GM18498 (cell line): ENCODE measurements around the gene CCDC107.
A peak's percentile ranks its signal among the peaks of the same experiment; 100 is the strongest.
"Not testable (repeated sequence)": the region's sequence is repeated elsewhere in the genome, so short reads cannot be mapped to it uniquely, and the experiment has no call there.

Experiments used
- ATAC-seq: cut with Tn5 transposase; IDR thresholded peaks from one replicate; pipeline ENCODE4 v1.9.1; 2021; ENCODE audit warnings: mild to moderate bottlenecking, moderate library complexity; ENCODE audit not compliant: unreplicated experiment

Gene CCDC107, protein sequence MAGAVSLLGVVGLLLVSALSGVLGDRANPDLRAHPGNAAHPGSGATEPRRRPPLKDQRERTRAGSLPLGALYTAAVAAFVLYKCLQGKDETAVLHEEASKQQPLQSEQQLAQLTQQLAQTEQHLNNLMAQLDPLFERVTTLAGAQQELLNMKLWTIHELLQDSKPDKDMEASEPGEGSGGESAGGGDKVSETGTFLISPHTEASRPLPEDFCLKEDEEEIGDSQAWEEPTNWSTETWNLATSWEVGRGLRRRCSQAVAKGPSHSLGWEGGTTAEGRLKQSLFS

DNA sequence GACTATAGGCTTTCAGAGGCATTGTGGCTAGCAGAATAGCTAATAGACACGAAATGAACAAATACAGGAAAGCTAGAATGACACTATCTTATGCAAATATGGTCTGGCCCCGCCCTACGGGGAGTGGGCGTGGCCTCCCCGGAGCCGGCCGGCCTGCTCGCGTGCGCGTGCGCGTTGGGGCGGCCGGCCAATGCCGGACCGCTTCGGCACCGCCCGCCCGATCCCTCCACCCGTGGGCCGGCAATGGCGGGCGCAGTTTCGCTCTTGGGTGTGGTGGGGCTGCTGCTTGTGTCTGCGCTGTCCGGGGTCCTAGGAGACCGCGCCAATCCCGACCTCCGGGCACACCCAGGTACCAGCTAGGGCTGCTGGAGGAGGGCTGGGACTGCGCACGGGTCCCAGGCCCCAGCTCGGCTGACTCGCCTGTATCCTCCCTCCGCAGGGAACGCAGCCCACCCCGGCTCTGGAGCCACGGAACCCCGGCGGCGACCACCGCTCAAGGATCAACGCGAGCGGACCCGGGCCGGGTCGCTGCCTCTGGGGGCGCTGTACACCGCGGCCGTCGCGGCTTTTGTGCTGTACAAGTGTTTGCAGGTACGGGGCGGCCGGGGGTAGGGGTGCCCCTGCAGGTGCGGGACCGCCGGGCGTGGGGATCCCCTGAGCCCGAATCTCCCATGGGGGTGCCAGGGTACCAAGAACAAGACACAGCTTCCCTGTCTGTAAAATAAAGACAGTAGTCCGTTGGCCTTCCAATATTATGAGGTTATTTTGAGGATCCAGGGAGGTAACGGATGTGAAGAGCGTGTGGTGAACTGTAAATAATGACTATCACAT is at the start of gene CCDC107:
CCDC107 (plus strand) TSS at position 156 of the 831 bp plus-strand sequence; CDS start at position 244, 88 bp downstream.
- peak; percentile 71 for ATAC-seq

DNA sequence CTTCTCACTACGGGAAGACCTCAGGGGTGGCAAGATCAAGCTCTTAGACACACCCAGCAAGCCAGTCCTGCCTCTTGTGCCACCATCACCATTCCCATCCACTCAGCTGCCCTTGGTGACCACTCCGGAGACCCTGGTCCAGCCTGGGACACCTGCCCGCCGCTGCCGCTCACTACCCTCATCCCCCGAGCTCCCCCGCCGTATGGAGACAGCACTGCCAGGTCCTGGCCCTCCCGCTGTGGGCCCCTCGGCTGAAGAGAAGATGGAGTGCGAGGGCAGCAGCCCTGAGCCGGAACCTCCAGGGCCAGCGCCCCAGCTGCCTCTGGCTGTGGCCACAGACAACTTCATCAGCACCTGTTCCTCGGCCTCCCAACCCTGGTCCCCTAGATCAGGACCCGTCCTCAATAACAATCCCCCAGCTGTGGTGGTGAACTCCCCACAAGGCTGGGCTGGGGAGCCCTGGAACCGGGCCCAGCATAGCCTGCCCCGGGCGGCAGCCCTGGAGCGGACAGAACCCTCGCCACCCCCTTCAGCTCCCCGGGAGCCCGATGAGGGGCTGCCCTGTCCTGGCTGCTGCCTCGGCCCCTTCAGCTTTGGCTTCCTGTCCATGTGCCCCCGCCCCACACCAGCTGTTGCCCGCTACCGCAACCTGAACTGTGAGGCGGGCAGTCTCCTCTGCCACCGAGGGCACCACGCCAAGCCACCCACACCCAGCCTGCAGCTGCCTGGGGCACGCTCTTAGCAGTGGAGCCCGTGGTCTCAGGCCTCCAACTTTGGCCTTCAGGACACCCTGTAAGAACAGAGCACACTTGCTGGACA is 48.9 kb upstream of the CCDC107 start:
- no peak for ATAC-seq

DNA sequence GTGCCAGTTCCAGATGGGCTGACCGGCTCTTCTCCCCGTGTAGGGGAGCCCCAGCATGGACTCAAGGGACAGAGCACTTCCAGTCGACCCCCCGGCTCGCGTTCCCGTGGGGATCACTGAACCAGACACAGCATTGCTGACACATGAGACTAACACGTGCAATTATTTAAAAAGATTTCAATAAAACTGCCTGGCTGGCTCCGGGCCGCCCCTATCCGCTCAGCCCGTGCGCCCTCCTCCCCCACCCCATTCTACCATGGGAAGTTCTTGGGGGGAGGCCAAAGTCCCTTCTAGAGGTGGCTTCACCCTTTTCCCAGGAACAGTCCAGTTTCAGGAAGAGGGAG is 48.3 kb upstream of the CCDC107 start:
- ATAC-seq, result no peak

DNA sequence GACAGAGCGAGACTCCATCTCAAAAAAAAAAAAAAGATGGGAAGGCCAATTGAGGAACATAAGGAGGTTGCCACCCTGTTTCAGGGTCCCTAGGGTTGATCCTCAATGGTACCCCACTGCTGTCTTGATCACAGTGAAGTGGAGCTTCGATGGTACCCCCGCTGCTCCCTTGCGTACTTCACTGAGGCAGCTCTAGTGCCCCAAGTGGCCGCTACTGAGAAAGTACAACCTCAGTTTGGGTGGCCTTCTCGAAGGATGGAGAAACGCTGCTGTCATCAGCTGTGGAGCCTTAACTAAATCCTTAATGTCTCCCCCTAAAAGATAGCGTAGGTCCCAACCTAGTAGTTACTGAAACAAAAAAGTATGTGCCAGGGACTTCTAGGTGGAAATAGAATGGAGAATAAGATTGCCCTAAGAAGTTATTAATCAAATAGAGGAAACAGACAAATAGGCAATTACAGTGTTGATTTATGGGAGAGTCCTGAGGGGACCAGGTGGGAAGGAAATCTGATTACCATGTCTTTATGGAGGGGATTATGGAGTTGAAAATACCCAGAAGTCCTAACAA is 46.8 kb upstream of the CCDC107 start:
- peak; percentile 57 for ATAC-seq

DNA sequence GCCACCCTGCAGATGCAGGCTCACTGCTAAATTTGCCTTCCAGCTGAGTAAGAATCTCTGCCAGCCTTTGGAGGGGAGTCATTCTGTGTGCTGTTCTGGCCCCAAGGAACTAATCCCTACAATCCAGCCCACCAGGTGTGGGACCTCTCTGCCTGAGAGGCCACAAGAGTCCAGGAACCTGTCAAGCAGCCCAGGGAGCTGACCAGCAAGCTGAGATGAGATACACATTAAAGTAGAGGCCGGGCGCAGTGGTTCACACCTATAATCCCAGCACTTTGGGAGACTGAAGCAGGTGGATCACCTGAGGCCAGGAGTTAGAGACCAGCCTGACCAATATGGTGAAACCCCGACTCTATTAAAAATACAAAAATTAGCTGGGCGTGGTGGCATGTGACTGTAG is 46.0 kb upstream of the CCDC107 start:
- ATAC-seq, result not testable (repeated sequence)

DNA sequence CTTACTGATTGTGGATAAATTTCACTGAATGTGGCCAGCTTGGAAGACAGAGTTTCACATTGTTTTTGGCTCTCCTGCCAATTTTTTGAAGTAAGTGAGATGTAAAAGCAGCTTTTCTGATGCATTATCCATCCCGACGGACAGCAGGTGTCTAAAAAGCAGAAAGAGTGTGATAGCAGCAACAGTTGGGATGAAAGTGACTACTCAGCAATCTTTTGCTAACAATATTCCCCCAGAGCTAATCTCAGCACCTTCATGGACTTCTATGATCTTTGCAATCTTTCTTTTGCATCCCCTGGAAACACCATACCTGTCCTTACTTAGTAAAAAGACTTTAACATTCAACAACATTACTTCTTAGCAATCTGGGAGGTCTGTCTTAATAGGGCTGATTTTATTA is 45.2 kb upstream of the CCDC107 start:
- no peak for ATAC-seq

DNA sequence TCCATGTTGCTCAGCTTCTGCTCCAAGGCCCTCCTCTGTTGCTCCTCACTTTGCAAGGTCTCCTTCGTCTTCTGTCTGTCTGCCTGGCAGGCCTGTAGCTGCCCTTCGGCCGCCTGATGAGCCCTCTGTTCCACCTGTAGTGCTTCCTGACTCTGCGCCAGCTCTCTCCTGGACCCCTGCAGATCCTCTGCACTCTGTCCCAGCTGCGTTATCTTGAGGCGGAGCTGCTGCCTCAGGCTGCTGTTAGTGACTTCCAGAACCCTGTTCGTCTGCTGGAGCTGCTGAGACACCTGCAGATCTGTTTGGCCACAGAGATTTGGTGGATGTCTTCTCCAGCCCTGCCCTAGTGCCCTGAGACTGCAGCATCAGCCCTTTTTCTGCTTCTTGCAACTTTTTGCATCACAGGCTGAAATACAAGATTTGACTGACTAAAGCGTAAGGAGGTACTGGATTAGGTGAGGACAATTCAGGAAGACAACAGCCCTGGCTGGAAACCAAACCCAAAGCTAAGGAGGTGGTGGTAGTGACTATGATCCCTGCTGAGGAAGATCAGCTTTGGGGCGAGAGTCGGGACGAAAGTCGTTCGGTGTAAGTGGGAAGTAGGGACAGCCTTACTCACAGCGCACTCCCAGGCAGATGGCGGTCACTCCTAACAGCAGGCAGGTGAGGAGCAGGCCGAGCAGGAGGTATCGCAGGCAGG is 42.0 kb upstream of the CCDC107 start:
- ATAC-seq, result no peak

DNA sequence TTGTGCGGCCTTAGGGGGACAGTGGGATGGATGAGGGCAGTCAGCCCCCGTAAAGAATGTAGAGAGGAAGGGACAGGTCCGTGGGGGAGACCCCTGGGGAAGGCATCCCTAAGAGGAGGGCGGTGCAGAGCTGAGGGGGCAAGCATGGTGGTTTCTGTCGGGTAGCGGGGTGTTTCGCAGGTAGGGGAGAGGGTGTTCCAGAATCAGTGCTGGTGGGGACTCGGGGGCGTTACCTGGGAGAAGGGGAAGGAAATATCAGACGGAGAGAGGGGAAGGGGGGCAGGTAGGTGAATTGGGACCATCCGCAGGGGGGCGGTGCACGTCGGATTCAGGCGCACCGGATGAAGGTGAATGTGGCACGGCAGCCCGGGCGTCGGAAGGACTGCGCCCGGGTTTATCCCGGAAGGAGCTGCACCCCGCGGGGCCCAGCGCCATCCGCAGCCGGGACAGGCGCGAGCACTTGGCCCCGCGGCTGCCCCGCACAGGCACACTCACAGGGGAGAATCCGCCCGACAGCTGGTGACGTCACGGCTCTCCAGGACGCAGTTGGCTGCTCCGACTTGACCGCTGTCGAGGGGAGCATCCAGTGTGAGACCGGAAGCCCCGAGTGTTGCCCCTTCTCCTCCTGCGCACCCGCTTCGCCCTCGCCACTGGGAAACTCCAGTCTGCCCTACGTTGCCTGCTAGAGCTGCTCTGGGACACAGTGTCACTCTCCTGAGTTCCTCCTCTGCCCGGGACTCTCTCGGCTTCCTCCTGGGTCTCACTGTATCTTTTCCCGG is 41.2 kb upstream of the CCDC107 start:
- peak; percentile 38 for ATAC-seq

DNA sequence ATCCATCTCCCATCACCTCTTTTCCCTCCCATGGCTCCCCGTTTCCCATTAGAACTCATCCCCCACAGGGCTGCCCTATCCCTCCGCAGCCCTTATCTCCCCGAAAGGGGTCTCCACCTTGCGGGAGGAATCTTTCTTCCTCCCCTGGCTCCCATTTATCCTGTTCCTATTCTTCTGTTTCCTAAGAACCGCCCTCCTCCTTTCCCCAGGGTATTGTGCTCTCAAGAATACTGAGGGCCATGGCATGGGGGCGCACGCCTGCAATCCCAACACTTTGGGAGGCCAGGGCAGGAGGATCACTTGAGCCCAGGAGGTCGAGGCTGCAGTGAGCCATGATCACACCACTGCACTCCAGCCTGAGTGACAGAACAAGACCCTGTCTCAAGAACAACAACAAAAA is 40.5 kb upstream of the CCDC107 start:
- ATAC-seq, result no peak

DNA sequence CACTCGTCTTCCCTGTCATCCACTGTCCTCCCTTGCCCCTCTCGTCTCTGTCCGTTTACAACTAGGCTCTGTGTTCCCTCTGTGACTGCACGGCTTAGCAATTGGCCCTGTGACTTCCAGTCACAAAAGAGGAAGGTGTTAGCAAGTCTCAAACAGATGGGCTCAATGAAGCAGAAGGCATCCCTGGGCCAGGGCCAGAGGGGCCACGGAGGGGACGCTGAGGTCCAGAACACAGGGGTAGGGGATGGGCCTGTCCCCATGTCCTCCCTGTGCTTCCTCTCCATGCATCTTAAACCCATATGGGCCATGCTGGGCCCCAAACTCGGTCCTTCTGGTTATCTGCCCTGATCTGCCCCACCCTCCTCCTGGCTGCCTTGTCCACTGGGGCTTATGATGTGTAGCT is 39.8 kb upstream of the CCDC107 start, which contains the start of gene CD72:
CD72 (minus strand) TSS at position 89 of the 403 bp plus-strand sequence. CDS start 110 bp downstream, outside the sequence.
- no peak for ATAC-seq

DNA sequence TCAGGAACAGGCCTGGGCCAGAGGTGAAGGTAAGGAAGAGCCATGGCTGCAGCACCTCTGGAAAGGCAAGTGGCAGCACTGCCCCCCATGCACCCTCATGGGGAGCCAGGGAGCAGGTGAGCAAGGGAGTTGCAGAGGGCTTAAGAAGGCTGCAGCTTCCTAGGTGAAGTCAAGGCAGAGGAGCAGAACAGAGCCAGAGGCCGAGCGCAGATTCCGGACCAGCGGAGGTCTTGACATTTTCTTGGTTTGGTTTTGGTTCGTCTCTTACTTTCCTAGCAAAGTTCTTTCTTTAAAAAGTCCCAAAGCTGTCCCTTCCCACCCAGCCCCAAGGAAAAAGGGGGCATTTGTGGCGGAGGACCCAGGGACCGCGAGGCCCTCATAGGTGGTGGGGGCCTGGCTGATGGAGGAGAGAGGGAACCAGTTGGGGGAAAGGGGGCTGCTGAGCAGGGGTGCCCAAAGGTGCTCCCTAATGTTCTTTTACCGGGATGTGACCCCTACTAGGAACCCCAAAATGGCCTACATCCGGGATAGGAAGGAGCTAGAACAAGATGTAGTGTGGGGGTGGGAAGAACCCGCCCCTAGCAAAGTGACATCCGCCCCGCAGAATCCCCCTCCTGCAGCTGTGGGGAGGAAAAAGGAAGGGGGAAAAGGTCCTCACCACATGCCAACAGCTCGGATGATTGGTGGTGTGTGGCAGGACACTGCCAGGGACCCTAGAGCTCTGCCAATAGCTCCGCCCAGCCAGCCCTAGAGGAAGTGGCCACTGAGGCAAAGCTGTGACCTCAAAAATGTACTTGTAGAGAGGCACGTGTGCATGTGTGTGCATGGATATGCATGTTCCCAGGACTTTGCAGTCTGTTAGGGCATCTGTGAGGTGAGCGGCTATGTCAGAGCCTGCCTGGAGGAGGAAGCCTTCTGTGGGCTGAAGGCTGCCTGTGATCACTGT is 39.0 kb upstream of the CCDC107 start:
- ATAC-seq, result peak; percentile 49

DNA sequence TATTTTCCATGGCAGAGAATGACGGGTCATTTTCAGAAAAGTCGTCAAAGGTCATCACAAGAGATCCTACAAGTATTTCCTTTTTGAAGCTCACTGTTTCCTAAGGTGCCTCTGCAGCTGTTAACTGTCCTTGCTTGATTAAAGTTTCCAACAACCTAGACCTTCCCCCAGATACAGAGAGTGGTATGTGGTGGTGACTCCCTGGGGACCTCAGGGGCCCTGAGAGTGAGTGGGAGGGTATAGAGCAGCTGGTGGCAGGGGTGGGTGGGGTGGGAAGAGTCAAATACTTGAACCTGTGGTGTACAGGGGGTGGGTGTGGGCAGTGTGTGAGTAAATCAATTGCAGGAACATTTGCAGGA is 38.3 kb upstream of the CCDC107 start:
- peak; percentile 56 for ATAC-seq

DNA sequence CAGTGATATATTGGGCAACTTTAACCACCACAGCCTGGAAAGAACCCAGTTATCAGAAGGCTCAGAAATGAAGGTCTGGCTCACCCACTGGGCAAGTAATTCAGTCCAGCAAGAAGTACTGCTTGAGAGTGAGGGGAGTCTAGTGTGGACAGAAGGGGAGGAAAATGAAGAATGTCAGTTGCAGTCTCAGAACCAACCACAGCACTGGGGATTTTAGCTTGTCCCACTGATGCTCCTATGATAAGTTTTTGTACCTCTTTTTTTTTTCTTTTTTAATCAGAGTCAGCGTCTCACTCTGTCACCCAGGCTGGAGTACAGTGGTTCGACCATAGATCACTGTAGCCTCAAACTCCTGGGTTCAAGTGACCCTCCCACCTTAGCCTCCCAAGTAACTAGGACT is 30.5 kb upstream of the CCDC107 start:
- no peak for ATAC-seq

DNA sequence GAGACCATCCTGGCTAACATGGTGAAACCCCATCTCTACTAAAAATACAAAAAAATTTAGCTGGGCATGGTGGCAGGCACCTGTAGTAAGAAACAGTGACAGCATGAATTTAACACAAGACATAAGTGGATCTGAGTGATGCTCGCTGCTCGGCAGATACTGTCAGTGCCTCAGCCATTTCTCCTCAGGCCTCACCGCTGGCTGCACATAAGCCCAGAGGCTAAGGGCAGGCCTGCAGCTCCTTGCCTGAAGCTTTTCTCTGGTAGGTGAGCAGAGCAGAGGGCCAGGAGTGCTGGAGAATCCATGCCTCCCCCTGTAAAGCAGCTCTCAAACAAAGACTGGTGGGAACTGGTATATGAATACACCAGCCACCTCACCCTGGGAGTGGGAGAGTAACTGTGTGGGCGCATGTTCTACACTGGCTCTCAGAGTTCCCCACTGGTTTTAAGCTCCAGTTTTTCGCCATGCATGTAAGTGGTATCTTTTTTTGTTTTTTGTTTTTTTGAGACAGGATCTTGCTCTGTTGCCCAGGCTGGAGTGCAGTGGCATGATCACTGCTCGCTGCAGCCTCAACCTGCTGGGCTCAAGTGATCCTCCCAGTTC is 29.6 kb upstream of the CCDC107 start:
- no peak for ATAC-seq

DNA sequence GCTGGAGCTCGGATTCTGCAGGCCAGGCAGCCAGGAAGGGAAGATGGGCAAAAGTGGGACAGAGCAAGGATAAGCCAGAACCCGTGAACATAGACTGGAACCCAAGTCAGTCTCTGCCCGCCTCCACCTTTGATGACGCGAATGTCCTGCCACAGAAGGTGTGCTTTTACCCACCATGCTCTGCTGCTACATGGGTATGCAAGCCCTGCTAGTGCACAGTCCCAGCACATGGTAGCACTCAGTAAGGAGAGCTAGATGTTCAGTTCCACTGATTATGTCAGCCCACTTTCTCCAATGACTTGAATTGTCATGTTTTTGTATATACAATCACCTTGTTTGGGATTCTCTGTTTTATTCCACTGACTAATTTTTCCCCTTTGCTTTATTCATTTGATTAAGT is 28.5 kb upstream of the CCDC107 start:
- no peak for ATAC-seq

DNA sequence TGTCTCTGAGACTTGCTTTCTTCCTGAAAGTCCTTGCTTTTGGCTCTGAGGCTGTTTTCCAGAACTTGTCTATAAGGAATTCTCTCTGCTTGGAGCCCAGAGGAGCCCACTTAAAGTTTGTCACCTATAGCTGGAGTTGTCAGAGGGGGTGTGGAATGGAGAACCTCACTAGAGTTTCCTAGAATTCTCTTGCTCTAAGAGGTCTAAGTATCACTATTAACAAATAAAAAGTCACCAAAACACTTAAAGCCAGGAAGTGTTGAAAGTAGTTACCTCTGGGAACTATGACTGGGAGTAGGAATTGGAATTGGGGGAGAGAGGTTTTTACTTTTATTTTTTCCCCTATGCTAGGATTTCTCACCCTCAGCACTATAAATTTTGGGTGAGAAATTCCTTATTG is 22.4 kb upstream of the CCDC107 start:
- no peak for ATAC-seq

DNA sequence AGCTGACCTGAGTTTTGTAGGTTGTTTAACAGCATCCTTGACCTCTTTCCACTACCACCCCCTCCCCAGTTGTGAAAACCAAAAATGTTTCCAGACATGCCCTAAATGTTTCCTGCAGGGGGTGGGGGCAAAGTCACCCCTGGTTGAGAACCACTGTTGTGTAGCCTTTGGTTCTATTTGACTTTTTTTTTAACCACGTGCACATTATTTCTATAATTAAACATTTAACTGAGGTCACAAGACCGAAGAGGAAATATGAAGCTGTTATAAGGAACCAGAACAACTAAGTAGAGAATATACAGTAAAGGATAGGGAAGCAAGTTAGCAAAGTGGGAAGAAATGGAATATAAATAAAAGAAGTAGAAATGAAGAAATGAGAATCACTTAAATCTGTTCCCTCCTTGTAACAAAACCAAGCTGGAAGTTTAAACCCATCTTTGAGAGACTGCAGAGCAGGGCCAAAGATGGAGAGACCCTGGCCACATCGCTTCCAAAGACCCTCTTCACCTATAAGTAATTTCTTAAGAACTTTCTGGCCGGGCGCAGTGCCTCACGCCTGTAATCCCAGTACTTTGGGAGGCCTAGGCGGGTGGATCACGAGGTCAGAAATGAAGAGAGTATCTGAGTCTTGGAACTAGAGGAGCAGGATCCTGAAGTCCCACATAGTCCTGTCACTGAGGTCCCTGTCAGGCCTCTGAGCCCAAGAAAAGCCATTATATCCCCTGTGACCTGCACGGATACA is 21.8 kb upstream of the CCDC107 start:
- ATAC-seq, result no peak

DNA sequence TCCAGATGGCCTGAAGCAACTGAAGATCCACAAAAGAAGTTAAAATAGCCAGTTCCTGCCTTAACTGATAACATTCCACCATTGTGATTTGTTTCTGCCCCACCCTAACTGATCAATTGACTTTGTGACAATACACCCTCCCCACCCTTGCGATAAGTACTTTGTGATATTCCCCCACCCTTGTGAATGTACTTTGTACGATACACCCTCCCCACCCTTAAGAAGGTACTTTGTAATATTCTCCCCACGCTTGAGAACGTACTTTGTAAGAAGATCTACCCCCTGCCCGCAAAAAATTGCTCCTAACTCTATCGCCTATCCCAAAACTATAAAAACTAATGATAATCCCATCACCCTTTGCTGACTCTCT is 21.2 kb upstream of the CCDC107 start:
- not testable (repeated sequence) for ATAC-seq
